GM21367 (cell line): Measurements from ENCODE around the gene CLEC16A.
"Not testable (repeated sequence)": the region's sequence is repeated elsewhere in the genome, so short reads cannot be mapped to it uniquely, and the experiment has no call there.

ENCODE experiments used
- ATAC-seq: cut with Tn5 transposase; IDR thresholded peaks from one replicate; pipeline ENCODE4 v1.9.1; 2021; ENCODE audit not compliant: unreplicated experiment

The CLEC16A gene

DNA sequence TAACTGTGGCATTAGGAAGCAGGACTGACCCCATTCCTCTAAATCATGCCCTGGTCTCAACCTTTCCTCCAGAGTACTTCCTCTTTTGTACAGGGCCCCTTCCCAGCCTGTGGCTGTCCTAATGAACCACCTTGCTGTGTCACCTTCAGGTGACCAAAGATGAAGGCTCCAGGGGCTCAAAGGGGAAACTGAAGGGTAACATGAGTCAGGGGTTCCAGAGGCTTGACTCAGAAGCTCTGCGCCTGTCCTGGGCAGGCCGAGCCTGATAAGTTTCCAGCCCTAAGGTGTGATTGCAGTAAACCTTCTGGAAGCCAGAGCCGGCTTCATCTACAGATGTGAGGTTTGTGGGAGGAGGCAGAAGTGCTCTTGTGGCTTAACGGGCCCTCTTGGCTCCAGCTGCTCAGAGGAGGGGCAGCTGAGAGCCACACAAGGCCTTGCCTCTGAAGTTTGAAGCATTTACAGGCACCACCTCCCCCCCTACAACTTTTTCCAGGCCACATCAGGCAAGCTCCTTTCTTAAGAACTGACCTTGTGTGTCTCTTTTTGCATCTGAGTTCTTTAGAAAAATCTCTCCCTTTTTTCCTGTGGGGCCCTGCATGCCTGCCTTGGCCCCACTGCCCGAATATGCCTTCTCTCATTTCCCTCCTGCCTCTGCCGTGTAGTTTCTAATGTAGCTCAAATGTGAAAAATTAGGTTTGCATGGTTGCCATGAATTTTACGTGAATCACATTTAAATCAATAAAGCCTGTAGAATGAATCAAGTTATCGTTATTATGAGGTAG lies 149.9 kb downstream of the CLEC16A start:
- peak; percentile 57 for ATAC-seq

DNA sequence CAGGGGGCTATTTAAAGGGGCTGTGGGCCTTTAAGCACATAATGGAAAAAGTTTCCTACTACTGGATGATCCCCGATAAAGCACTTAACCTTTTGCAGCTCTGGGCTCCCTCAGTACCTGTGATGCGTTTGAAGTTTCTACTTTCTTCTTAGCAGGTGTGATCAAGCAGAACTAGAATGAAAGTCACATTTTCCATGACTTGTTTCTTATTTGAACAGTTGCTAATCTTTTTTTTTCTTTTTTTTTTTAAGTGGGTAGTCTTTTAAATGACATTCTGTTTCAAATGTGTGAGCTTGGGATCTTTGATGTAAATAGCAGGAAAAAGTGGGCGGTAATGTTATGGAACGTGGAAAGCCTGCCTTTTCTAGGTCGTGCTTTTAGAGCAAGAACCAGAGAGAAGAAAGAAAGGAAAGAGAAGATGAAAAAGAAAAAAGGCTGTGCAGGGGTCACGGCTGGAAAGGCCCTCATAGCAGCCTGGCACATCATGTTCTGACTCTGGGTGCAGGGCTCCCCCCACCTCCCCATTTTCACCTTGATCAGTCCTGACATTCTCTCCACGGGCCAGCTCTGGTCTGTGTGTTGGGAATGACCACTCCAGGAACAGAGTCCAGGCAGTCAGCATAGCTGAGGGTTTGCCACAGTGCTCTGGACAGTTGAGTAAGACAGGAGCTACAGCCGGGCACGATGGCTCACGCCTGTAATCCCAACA lies 150.6 kb downstream of the CLEC16A start:
- no peak for ATAC-seq

DNA sequence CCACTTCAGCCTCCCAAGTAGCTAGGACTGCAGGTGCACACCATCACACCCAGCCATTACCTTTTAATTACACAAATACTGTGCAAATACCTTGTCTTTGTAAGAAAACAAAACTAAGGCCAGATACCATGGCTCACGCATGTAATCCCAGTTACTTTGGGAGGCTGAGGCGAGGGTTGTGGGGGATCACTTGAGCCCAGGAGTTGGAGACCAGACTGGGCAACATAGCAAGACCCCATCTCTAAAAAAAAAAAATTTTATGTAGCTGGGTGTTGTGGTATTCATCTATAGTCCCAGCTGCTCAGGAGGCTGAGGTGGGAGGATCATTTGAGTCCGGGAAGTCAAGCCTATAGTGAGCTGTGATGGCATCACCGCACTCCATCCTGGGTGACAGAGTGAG lies 151.6 kb downstream of the CLEC16A start:
- no peak for ATAC-seq

GRCh38 chr16:11097094-11097786 lies 152.9 kb downstream of the CLEC16A start:
- ATAC-seq: no peak

DNA sequence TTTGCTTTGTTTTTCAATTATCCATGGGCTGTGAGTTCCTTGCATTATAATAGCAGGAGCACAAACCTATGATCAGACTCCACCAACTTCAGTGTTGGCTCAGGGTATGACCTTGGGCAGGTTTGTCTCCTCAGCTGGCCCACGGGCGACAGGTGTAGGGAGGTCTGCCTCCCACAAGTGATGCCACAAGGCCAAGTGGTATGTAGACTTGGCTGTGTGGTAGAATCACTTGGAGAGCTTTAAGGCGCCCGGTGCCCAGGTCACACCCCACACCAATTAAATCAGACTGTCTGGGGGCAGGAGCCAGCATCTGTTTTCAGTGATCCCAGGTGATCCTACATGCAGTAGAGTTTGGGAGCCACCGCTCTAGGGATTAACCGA lies 153.4 kb downstream of the CLEC16A start:
- ATAC-seq: no peak

- no peak for ATAC-seq
These were observed 154.4 kb downstream of the CLEC16A start for GRCh38 chr16:11098601-11099390.

DNA sequence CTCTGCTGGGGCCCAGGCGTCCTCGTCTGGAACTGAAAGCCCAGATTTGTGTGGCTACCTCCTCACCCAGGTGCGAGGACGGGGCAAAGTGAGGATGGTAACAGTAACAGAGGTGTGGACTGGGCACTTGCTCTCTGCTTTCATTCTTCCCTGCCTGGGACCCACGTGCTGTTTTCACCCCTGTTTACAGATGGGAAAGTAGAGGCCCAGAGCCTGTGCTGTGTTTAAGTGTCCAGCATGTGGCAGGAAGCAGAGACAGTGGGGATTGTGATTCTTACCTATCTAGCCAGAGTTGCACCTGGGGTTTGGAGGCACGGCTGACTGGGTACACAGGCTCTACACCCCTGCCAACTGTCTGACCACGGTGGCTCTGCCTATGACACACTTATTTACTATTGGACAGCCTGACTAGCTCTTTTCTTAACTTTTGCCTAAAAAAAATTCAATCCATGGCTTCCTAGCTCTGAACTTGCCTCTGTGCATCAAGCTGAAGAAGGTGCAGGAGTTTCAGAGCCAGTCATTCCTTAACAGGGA lies 155.4 kb downstream of the CLEC16A start:
- no peak for ATAC-seq

DNA sequence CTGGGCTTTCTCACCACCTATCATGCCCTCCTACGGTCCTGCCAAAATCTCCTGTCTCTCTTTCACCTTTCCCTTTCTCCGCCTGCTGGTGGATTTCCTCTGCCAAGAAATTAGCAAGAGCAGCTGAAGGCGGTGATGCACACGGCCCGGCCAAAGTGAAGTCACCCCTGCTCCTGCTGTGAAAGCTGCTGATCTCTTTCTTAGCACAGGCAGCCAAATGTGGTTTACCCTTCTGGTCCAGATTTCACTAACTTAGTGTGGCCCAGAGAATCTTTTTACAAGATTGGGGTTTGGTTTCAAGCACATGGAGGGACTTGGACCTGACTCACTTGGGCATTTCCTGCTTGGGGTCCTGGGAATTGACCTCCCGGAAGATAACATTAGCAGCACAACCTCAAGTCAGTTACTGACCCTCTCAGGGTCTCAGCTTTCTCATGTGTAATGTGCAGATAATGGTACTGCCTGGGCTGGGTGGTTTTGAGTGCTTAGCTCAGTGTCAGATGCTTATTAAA lies 155.9 kb downstream of the CLEC16A start:
- no peak for ATAC-seq

DNA sequence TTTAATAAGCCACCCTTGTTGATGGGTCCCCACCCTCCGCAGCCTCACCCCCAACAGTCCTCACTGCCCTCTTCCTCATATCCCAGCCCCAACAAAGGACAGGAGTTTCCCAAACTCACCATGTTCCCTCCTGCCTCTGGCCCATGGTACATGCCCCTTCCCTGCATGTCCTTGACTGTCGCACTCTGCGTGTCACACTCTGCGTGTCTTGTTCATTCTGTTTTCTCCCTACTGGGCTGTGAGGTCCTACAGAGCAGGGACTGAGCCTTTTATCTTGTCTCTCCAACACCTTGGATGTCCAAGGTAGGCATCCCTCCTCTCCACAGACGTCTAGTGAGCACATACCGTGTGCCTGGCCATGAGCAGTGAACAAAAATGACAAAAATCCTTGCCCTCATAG lies 156.9 kb downstream of the CLEC16A start:
- ATAC-seq: no peak

- no peak for ATAC-seq
These were observed 157.5 kb downstream of the CLEC16A start for GRCh38 chr16:11101695-11102522.

GRCh38 chr16:11102523-11102898 lies 158.1 kb downstream of the CLEC16A start:
- ATAC-seq: no peak

GRCh38 chr16:11103301-11103700 lies 158.9 kb downstream of the CLEC16A start:
- ATAC-seq: not testable (repeated sequence)

DNA sequence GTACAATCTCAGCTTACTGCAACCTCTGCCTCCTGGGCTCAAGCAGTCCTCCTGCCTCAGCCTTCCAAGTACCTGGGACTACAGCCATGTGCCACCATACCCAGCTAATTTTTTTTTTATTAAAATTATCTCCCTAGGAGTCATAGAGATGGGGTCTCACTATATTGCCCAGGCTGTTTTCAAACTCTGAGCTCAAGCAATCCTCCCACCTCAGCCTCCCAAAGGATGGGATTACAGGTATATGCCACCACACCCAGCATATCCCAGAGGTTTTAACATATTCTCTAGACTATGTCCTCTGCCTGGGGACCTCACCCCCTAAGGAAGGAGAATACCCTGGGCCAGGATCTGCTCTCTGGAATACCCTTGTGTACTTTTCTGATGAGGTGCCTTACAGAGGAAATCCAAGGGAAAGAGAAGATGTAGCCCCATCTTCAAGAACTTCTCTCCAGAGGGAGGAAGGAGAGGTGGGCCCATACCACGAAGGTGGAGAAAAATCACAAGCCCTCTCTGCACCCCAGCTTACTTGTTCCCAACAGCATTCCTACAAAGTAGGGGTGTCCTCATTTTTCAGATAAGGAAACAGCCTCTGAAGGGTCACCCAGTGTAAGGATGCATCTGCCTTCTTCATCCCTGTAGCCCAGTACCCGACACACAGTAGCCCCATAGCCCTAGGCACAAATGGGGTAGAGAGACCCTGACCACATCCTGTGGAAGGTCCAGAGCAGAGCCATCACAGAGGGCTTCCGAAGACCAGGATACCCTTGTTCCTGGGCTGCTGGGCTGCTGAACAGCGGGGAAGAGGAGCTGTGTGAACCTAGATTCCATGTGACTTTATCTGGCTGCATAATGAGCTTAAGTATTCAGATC lies 160.0 kb downstream of the CLEC16A start:
- peak; percentile 6 for ATAC-seq

DNA sequence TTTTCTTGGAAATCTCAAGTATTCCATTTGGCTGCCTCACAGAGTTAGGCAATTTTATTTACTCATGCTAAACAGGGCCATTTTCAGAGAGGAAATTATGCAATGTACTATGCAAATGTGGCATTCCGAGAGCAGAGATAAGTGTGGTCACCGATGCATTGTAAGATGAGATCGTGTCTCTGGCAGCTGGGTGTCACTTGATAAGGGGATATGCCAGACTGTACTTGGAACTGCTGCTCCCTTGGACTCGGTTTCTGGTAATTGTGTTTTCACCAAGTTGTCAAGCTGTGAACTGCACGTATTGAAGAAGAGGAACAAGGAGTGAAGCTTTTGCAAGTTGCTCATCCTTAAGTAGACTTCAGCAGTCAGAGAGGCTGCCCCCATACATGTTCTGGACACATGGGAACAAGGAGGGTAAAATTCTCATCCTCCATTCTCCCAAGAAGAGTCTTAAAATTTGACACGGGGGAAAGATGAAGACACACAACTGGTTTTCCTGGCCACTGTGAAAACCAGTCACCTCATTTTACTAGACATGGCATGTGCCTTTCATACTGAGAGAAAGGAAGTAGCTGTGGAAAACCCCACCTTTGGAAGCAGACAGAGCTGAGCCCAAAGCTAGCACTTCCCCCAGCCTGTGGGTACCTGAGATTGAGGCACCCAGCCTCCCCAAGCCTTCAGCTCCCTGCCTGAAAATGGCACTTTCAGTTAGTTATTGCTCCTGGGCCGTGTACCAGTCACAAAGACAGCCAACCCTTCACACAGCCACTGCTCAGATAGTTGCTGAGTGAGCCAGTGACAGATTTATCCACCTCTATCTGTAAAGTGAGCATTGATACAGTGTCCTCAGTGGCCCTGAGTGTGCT lies 160.9 kb downstream of the CLEC16A start:
- peak; percentile 57 for ATAC-seq

GRCh38 chr16:11106726-11107125 lies 162.4 kb downstream of the CLEC16A start:
- no peak for ATAC-seq

- no peak for ATAC-seq
These were observed 163.6 kb downstream of the CLEC16A start for GRCh38 chr16:11107780-11108465.

DNA sequence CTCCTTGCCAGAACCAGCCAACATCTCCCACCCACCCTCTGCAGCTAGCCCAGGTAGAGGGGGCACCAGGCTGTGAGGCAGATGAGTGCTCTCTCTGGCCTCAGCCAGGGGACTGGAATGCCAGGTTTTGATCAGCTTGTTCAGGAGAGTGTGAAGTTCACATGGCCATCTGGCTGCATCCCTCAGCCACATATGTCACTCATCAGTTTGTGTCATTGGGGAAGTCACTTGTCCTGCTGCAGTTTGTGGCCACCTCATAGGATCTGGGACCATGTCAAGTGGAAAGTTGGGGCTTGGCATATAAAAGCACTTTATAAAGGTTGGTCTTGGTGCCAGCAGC lies 164.1 kb downstream of the CLEC16A start:
- ATAC-seq: no peak
